Measurements from ENCODE around the gene POU6F2. TPM values are rescaled to one million over a fixed set of nuclear protein-coding genes. Genes with fewer than 3 reads are reported as not detected.

Gene POU6F2
- polyA plus RNA-seq, 2 of the 4 experiments (the other 2 are of a cell fraction) = not detected

- no peaks in the 10 kb centered on the region for H3K4me1 ChIP-seq
- TF ChIP-seq KDM5A (IDR thresholded peaks at IDR 0.05) = no peak
- TF ChIP-seq CBX2 (IDR thresholded peaks at IDR 0.05; ENCODE audit: borderline replicate concordance, low read depth) = no peak
- TF ChIP-seq GATA3 (IDR thresholded peaks at IDR 0.05; ENCODE audit: borderline replicate concordance) = no peak
- TF ChIP-seq ZNF302 (CRISPR knock-in tag; IDR thresholded peaks at IDR 0.05) = no peak
- TF ChIP-seq JUNB (IDR thresholded peaks at IDR 0.05) = no peak
- FAIRE-seq (no peak), DNase-seq (ENCODE audit: low read depth in 1 of 2, low spot score in 1 of 2) (no peak), ATAC-seq (no peak)
- no peak overlapping the region for H3K27ac ChIP-seq
- no peaks in the 10 kb centered on the region for H3K9me3 ChIP-seq
- H3K4me2 ChIP-seq = no peak overlapping the region
- ChIA-PET POLR2A (no interaction called here), CTCF (no interaction called here)
- H3K4me3 ChIP-seq = no peak overlapping the region
Measured at GRCh38 chr7:39145935-39146334, 168.2 kb downstream of the POU6F2 start.

- CTCF ChIA-PET = no interaction called here
- no peak overlapping the region for H3K4me2 ChIP-seq
- DNase-seq (ENCODE audit: low read depth in 1 of 2, low spot score in 1 of 2) = no peak
- POLR2A ChIA-PET = no interaction called here
- no peaks in the 10 kb centered on the region for H3K4me1 ChIP-seq
- H3K4me3 ChIP-seq = no peak overlapping the region
- ATAC-seq = no peak
- TF ChIP-seq HDAC2 (IDR thresholded peaks at IDR 0.05) (no peak), MAZ (IDR thresholded peaks at IDR 0.05; ENCODE audit: borderline replicate concordance, low read depth, low read length) (no peak)
- H3K27ac ChIP-seq = no peak overlapping the region
- H3K9me3 ChIP-seq = no peaks in the 10 kb centered on the region
- no peak for FAIRE-seq
- WGBS (ENCODE audit: missing lambda C conversion rate) = 37% methylated on average over 4 of the region's 4 CpGs
Measured at GRCh38 chr7:39152701-39153100, 175.0 kb downstream of the POU6F2 start.

- Histone ChIP-seq H3K4me1 (no peaks in the 10 kb centered on the region), H3K9me3 (no peaks in the 10 kb centered on the region), H3K4me2 (no peak overlapping the region), H3K4me3 (no peak overlapping the region), H3K27ac (no peak overlapping the region)
- DNase-seq (ENCODE audit: low read depth in 1 of 2, low spot score in 1 of 2) (no peak), FAIRE-seq (no peak), ATAC-seq (no peak)
- TF ChIP-seq USF2 (IDR thresholded peaks at IDR 0.05) (no peak), BCL3 (IDR thresholded peaks at IDR 0.05) (no peak), MAZ (IDR thresholded peaks at IDR 0.05; ENCODE audit: borderline replicate concordance, low read depth, low read length) (no peak), CBX8 (IDR thresholded peaks at IDR 0.05) (no peak), MAFK (IDR thresholded peaks at IDR 0.05; ENCODE audit: partially characterized antibody) (no peak), MYC (IDR thresholded peaks at IDR 0.05; ENCODE audit: borderline replicate concordance, low read length) (no peak), RARB (CRISPR knock-in tag; IDR thresholded peaks at IDR 0.05) (no peak), ZSCAN20 (CRISPR knock-in tag; IDR thresholded peaks at IDR 0.05) (no peak), JUN (IDR thresholded peaks at IDR 0.05) (no peak), MAX (IDR thresholded peaks at IDR 0.05) (no peak), KDM5A (IDR thresholded peaks at IDR 0.05) (no peak), BHLHE40 (IDR thresholded peaks at IDR 0.05; ENCODE audit: low read depth, low read length) (no peak), HOXA7 (CRISPR knock-in tag; IDR thresholded peaks at IDR 0.05) (no peak), RCOR1 (IDR thresholded peaks at IDR 0.05; ENCODE audit: low read depth, low read length) (no peak), ELK1 (IDR thresholded peaks at IDR 0.05; ENCODE audit: low read depth, low read length) (no peak), ESRRA (IDR thresholded peaks at IDR 0.05; ENCODE audit: borderline replicate concordance, low read length) (no peak), FOXS1 (CRISPR knock-in tag; IDR thresholded peaks at IDR 0.05) (no peak)
- WGBS (ENCODE audit: missing lambda C conversion rate) = 11% methylated on average over 5 of the region's 5 CpGs
- POLR2A ChIA-PET = no interaction called here
- CTCF ChIA-PET = interaction anchor here (0.5 kb wide), 1 partner anchor 359 kb away, joined by 5 read pairs; no protein-coding TSS in a partner anchor
Measured at GRCh38 chr7:39153113-39153512, 175.4 kb downstream of the POU6F2 start.
